Non-pigmented ciliary epithelial cell (primary cell): Measurements from ENCODE around the gene MXD1.

Experiments
- DNase-seq: peaks from one replicate; pipeline ENCODE4 v3.0.0-alpha.2; 2010; ENCODE audit warnings: low read depth

Gene MXD1

GRCh38 chr2:69952336-69953115, 37.6 kb downstream of the MXD1 start:
- no peak for DNase-seq

- no peak for DNase-seq
Observed at GRCh38 chr2:69954084-69954483, 39.2 kb downstream of the MXD1 start.

- no peak for DNase-seq
Observed at GRCh38 chr2:69955029-69955428, 40.1 kb downstream of the MXD1 start.

- no peak for DNase-seq
Observed at GRCh38 chr2:69956475-69956979, 41.6 kb downstream of the MXD1 start.

GRCh38 chr2:69957965-69958364, 43.1 kb downstream of the MXD1 start:
- no peak for DNase-seq

GRCh38 chr2:69958480-69958879, 43.6 kb downstream of the MXD1 start:
- DNase-seq: no peak

- no peak for DNase-seq
Observed at GRCh38 chr2:69959425-69959824, 44.5 kb downstream of the MXD1 start.

GRCh38 chr2:69960821-69961220, 45.9 kb downstream of the MXD1 start:
- no peak for DNase-seq

- no peak for DNase-seq
Observed at GRCh38 chr2:69961496-69961895, 46.6 kb downstream of the MXD1 start, which contains the start of gene ASPRV1. Gene ASPRV1, minus strand, starts transcription at chr2:69961631. Its CDS starts 195 bp downstream, at chr2:69961436.

GRCh38 chr2:69962986-69963730, 48.2 kb downstream of the MXD1 start:
- DNase-seq: no peak

GRCh38 chr2:69964353-69964841, 49.5 kb downstream of the MXD1 start:
- DNase-seq: no peak

GRCh38 chr2:69965756-69966445, 51.0 kb downstream of the MXD1 start:
- no peak for DNase-seq

- no peak for DNase-seq
Observed at GRCh38 chr2:69966496-69966895, 51.6 kb downstream of the MXD1 start.

- DNase-seq: no peak
Observed at GRCh38 chr2:69968609-69969008, 53.7 kb downstream of the MXD1 start.

- no peak for DNase-seq
Observed at GRCh38 chr2:69969126-69969983, 54.4 kb downstream of the MXD1 start.

- no peak for DNase-seq
Observed at GRCh38 chr2:69969991-69970390, 55.1 kb downstream of the MXD1 start.

- DNase-seq: no peak
Observed at GRCh38 chr2:69972822-69973221, 57.9 kb downstream of the MXD1 start.

GRCh38 chr2:69973335-69973735, 58.4 kb downstream of the MXD1 start:
- DNase-seq: no peak

GRCh38 chr2:69975136-69975852, 60.4 kb downstream of the MXD1 start:
- no peak for DNase-seq

- DNase-seq: no peak
Observed at GRCh38 chr2:69975853-69976462, 61.0 kb downstream of the MXD1 start.
